ENCODE measurements around the gene TMEM240. TPM values are rescaled to one million over a fixed set of nuclear protein-coding genes. Genes with fewer than 3 reads are reported as not detected.

The TMEM240 gene
- total RNA-seq, 1 donor from 2014 or later = 0.53 TPM

DNA sequence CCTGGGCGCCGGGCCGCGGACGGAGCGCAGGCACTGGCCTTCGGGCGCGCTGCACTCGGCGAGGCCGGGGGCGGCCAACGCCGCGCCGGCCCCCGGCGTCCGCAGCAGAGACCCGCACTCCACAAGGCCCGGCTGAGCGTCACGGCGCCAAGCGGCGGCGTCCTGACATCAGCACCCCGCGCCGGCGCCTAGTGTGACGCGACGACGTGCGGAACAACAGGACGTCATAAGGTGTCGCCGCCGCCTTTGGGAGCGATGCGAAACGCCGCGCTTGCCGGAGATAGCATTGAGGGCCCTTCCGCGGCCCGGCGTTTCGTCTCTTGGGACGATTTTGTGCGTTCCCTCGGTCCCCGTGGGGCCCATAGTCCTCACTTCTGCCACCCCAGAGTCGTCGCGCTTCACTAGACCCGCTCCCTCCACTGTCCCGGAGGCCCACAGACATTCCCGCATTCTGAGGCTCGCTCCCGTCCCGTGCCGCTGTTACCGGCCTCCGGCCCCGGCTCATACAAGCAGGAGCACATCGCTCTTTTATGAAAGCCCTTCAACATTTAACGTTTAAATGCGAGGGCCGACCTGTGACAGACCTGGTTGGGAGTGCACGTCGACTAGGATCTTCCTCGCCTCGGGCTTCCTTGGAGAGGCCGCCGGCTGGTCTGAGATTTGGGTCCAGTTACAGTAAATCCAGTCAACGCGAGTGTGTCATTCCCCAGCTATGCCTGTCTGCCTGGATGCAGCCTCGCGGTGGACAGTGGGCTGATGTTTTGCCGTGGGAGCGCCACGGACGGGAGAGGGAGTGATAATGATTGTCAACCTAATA, 34.5 kb upstream of the TMEM240 start, which contains the start of gene SSU72:
Gene SSU72 (minus strand): TSS at position 143 of the 817 bp plus-strand sequence. CDS start 306 bp downstream, outside the sequence.
- H3K36me3 ChIP-seq (ENCODE audit: control insufficient read depth, insufficient read depth, low read length) = peaks cover 2% of the 10 kb centered on the region
- FAIRE-seq = no peak
- peak; percentile 68 for DNase-seq (ENCODE audit: low read depth)
- H3K27me3 ChIP-seq (ENCODE audit: control insufficient read depth, insufficient read depth, low read length) = peaks cover 4% of the 10 kb centered on the region
- H3K4me3 ChIP-seq (ENCODE audit: low read depth, low read length) = peak within 1 kb of the TSS; percentile 100
- TF ChIP-seq, protein P1, sequence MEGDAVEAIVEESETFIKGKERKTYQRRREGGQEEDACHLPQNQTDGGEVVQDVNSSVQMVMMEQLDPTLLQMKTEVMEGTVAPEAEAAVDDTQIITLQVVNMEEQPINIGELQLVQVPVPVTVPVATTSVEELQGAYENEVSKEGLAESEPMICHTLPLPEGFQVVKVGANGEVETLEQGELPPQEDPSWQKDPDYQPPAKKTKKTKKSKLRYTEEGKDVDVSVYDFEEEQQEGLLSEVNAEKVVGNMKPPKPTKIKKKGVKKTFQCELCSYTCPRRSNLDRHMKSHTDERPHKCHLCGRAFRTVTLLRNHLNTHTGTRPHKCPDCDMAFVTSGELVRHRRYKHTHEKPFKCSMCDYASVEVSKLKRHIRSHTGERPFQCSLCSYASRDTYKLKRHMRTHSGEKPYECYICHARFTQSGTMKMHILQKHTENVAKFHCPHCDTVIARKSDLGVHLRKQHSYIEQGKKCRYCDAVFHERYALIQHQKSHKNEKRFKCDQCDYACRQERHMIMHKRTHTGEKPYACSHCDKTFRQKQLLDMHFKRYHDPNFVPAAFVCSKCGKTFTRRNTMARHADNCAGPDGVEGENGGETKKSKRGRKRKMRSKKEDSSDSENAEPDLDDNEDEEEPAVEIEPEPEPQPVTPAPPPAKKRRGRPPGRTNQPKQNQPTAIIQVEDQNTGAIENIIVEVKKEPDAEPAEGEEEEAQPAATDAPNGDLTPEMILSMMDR (IDR thresholded peaks at IDR 0.05; ENCODE audit: insufficient read depth, low read length, severe bottlenecking) = no peak

DNA sequence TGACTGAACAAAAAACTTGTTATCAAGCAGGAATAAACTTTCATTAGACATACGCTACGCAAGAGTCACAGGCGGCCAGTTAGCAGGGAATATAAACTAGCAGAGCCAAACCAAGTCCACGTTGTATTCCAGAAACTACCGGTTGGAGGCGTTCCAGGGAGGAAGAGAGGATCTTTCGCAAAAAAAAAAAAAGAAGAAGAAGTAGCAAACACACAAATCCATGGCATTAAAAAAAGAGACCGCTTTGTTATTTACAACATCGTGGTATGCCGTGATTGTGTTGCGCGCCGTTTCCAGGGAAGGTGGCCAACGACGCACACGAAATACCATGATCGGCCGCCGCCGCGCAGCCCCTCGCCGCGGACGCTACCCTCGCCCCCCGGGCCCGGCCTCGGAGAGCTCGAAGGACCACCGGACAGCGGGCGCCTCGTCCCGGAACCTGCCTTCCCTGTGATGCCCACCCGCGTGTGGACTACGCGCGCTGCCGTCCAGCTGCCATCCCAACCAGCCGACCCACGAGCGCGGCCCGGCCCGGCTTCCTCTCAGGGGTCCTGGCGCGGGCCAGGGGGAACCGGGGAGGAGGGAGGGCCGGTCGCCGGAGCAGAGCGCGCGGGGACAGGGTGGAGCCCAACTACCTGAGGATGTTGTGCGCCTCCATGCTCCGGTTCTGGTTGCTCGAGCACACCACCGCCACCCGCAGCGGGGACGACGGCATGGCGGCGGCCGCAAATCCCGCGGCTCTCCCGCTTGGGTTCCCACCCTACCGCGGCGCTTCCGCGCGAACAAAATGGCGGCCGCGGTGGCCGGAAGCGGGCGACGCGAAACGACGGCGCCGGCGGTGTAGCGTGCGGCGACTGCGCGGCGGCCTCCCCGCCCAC, 33.7 kb upstream of the TMEM240 start:
- H3K27me3 ChIP-seq (ENCODE audit: control insufficient read depth, insufficient read depth, low read length) = peaks cover 4% of the 10 kb centered on the region
- FAIRE-seq (no peak), DNase-seq (ENCODE audit: low read depth) (peak; percentile 48)
- H3K4me3 ChIP-seq (ENCODE audit: low read depth, low read length) = peak overlapping the region; percentile 100
- H3K36me3 ChIP-seq (ENCODE audit: control insufficient read depth, insufficient read depth, low read length) = peaks cover 4% of the 10 kb centered on the region
- TF ChIP-seq, protein P1 (IDR thresholded peaks at IDR 0.05; ENCODE audit: insufficient read depth, low read length, severe bottlenecking) = peak; percentile 31

DNA sequence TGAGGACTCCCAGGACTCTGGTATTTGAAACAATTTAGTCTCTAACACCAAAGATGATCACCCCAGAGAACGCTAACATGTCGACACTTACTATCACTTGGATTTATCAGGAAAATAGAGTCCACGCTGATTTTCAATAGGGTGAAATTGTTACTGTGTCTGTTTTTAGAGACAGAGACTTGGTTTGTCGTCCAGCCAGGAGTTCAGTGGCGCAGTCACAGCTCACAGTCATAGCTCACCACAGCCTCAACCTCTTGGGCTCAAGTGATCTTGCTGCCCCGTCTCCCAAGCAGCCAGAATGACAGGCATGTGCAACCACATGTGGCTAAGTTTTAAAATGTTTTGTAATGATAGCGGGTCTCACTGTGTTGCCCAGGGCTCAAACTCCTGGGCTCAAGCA, 28.9 kb upstream of the TMEM240 start:
- DNase-seq (ENCODE audit: low read depth) (no peak), FAIRE-seq (no peak)
- TF ChIP-seq, protein P1 (IDR thresholded peaks at IDR 0.05; ENCODE audit: insufficient read depth, low read length, severe bottlenecking) = no peak
- Histone ChIP-seq H3K27me3 (ENCODE audit: control insufficient read depth, insufficient read depth, low read length) (no peaks in the 10 kb centered on the region), H3K36me3 (ENCODE audit: control insufficient read depth, insufficient read depth, low read length) (peaks cover 10% of the 10 kb centered on the region), H3K4me3 (ENCODE audit: low read depth, low read length) (no peak overlapping the region)

DNA sequence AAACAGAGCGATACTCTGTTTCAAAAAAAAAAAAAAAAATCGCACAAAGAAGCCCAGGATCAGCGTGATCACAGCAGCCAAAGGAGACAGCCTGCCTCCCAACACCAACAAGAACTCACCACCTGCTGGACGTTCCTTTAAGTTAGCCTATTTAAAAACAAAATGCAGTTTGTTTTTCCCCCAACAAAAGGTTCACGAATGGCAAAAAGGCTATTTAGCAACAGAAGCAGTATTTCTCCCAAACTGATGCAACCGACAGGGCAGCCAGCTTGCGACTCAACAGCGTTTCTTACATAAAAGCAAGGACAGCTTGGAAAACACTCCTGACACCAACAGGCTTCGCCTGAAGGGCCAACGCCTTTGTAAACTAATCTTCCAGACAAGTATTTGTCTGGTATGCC, 27.5 kb upstream of the TMEM240 start:
- no peaks in the 10 kb centered on the region for H3K27me3 ChIP-seq (ENCODE audit: control insufficient read depth, insufficient read depth, low read length)
- FAIRE-seq (no peak), DNase-seq (ENCODE audit: low read depth) (no peak)
- TF ChIP-seq, protein P1 (IDR thresholded peaks at IDR 0.05; ENCODE audit: insufficient read depth, low read length, severe bottlenecking) = no peak
- peaks cover 15% of the 10 kb centered on the region for H3K36me3 ChIP-seq (ENCODE audit: control insufficient read depth, insufficient read depth, low read length)
- H3K4me3 ChIP-seq (ENCODE audit: low read depth, low read length) = no peak overlapping the region

DNA sequence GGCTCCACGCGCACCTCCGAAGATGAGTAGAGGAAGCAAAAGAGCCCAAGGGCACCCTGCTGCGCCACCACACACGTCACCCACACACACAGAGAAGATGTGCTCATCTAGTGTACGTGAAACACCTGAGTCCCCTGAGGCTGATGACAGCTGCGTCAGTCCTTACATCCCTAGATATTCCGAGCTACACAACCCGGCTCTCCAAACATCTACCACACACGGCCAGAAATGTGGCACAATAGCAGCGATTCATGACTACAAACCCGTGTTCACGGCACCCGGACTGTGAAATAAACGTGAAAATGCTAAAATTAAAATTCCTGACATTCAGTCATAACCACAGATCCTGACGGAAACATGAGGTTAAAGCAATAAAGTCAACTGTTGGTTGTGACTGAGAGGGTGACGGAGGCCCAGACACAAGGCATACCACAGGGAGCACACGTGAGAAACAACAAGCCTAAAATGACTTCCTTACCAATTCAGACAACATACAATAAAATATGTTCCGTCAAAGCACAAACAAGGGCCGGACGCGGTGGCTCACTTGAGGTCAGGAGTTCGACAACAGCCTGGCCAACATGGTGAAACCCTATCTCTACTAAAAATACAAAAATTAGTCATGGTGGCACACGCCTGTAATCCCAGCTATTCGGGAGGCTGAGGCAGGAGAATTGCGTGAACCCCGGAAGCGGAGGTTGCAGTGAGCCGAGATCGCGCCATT, 26.9 kb upstream of the TMEM240 start:
- Histone ChIP-seq H3K4me3 (ENCODE audit: low read depth, low read length) (no peak overlapping the region), H3K27me3 (ENCODE audit: control insufficient read depth, insufficient read depth, low read length) (no peaks in the 10 kb centered on the region), H3K36me3 (ENCODE audit: control insufficient read depth, insufficient read depth, low read length) (peaks cover 18% of the 10 kb centered on the region)
- FAIRE-seq = peak; percentile 77
- DNase-seq (ENCODE audit: low read depth) = no peak
- TF ChIP-seq, protein P1 (IDR thresholded peaks at IDR 0.05; ENCODE audit: insufficient read depth, low read length, severe bottlenecking) = no peak

All from bronchial epithelial cell (primary cell).